Loucy (cell line): ENCODE measurements around the gene SSTR5.

Experiments
- CTCF ChIP-seq: fragments of 200-600 bp; sonication (generic); conservative IDR thresholded peaks from 2 replicates; pipeline ENCODE4 v1.5.1; 2014; ENCODE audit warnings: mild to moderate bottlenecking, antibody characterized with exemption, low read length
- EZH2phosphoT487 ChIP-seq: fragments of 200-600 bp; IDR thresholded peaks from 2 replicates; pipeline ENCODE4 v1.6.1; 2018; ENCODE audit warnings: antibody characterized with exemption, mild to moderate bottlenecking, moderate library complexity, borderline replicate concordance

- TF ChIP-seq CTCF (no peak), EZH2phosphoT487 (no peak)
These were observed 25.4 kb upstream of the SSTR5 start for GRCh38 chr16:1047123-1047522.
